ELF-1 (cell line): ENCODE data around the gene CYYR1.

Experiments
- DNase-seq: peaks from one replicate; pipeline ENCODE4 v3.0.0-alpha.2; 2016; ENCODE audit warnings: low read depth, low spot score

The CYYR1 gene

DNA sequence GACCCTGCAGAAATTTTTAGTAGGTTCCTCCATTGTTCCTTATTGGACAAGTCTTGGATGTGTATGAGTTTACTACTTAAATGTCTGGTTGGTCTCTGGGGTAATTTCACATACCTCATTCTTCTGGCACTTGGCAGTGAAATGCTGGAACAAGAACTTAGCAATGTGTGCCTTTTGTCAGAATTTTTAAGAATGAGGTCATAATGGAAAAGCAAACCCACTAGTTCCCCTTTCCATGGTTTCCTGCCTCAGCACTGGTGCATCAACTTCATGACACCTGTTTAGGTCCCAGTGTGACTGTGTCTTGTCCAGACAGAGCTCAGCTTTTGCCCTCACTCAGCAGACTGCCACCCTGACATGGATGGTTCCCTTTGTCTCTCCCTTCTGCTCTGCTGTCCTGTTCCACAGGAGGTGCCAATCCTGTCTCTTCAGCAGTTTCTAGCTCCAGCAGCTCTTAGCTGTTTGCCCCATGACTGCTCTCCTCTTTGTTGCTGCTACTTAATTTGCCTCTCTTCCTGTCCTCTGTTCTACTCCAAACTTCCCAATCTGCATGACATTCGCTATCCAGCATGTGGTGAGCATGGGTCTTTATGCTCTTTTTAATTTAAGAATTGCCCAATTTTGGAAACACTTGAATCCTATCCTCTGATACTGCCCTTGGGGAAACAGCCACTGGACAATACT lies 135.6 kb downstream of the CYYR1 start:
- no peak for DNase-seq

DNA sequence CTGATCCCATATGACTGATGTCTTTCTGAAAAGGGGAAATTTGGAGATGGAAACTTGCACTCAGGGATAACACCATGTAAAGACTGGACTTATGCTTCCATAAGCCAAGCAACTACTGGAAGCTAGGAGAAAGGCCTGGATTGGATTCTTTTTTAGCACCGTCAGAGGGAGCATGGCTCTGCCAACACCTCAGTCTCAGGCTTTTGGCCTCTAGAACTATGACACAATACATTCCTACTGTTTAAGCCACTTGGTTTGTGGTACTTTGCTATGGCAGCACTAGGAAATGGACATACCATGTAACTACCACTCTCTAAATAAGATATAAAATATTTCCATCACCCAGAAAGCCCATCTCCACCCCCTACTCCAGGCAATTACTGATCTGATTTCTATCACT lies 139.7 kb downstream of the CYYR1 start:
- DNase-seq = no peak

DNA sequence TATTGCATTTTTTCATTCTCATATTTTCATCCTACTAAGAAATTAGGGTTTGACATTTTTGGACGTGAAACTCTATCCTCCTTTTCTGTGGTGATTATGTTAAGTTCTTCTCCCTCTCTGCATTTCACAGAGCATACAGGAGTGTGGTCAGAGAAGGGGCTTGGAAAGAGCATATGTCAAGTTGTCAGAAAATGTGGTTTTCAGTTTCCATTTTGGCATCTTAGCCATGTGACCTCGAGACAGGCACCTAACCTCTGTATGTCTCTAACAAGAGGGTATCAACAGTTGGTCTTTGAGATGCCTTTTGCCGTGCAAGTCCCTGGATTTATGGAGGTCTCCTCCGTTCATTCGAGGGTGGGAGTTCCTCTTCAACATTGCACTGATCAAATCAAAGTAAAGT lies 140.7 kb downstream of the CYYR1 start:
- no peak for DNase-seq

DNA sequence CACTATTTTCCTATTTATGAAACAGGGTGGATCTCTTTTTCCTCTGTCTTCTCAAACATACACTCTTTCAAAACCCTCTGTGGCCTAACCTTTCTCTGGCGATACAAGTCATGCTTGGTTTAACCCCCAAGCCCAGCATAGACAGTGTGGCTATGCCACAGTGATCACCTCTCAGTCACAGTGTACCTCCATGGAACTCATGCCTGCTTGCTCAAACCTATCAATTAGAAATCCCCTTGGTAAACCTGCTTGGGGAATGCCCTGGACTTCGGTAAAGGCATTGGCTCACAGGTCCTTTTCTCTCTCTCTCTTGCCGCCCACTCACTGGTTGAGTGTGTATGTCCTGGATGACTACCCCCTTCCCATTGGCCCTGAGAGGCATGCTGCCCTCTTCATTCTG lies 147.5 kb downstream of the CYYR1 start:
- DNase-seq = no peak

DNA sequence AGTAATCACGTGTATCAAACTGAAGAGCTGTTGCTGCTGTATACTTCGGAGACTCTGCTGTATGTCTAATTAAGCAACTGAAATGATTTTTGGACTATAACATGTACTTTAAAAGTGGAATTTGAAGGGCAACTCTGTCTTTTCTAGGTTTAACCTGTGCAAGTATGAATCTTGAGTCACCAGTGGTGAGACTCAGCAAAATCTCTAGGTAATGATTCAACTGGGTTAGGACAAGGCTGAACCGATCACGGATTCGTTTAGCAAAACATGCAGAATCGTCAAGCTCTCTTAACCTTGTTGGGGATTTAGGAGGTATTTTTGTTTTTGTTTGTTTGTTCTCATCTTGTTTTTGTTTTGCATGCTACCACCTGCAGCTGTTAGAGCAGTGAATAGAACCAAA lies 149.6 kb downstream of the CYYR1 start:
- no peak for DNase-seq

DNA sequence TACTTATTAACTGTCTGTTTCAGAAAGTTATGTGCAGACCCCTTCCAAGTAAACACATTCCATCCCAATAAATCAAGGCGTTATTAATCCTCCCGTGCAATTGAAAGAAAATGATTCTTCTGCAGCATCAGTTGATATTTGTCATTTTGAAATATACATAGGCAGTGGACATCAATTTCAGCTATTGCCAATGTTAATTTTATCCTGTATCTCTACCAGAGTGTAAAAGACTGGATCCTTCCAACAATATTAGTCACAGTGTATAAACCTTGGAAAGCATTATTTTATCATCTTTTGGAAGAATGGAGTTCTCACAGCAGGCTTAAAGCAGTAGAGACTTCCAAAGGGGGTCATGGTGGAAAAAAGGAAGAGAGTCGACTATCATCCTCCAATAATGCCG lies 150.4 kb downstream of the CYYR1 start:
- DNase-seq = no peak

DNA sequence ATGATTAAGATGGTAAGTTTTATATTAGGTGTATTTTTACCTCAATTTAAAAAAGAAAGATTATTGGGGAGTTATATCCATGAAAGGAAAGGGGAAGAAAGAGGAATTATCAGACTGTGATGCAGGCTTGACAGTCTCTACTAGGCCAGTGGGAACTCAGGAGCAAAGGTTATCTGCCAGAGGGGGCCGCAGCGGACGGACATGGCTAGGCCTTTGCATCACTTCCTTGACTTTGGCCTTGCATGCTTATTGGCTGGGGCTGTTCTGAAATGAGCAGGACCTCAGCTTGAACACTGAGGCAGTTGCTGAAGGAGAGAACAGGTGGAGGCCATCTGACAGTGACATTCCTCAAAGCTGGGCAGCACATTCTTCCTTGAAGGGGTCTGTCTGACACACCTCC lies 150.9 kb downstream of the CYYR1 start:
- DNase-seq = no peak

DNA sequence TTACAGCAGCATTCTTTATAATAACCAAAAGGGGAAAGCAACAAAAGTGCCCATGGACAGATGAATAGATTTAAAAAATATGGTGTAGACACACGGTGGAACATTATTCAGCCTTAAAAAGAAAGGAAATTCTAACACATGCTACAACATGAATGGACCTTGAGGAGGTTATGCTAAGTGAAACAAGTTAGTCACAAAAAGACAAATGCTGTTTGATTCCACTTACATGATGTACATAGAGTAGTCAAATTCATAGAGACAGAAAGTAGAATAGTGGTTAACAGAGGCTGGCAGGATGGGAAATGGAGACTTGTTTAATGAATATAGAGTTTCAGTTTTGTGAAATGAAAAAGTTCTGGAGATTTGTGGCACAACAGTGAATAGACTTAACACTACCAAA lies 151.4 kb downstream of the CYYR1 start:
- no peak for DNase-seq
